NCI-H510A (cell line): ENCODE results near the gene MLH3.
"Not testable (repeated sequence)": the region's sequence is repeated elsewhere in the genome, so short reads cannot be mapped to it uniquely, and the experiment has no call there.

ENCODE experiments used
- DNase-seq: peaks from one replicate; lab custom pipeline; 2025; lab: John Stamatoyannopoulos, UW

Gene MLH3

GRCh38 chr14:75025876-75026275, 25.4 kb downstream of the MLH3 start:
- no peak for DNase-seq

GRCh38 chr14:75025082-75025481, 26.2 kb downstream of the MLH3 start:
- no peak for DNase-seq

GRCh38 chr14:75023108-75023507, 28.2 kb downstream of the MLH3 start:
- no peak for DNase-seq

- DNase-seq: peak; percentile 14
These were observed 28.6 kb downstream of the MLH3 start for GRCh38 chr14:75022655-75023054.

GRCh38 chr14:75018694-75019093, 32.6 kb downstream of the MLH3 start:
- no peak for DNase-seq

GRCh38 chr14:75016815-75017214, 34.5 kb downstream of the MLH3 start:
- no peak for DNase-seq

- DNase-seq: no peak
These were observed 35.8 kb downstream of the MLH3 start for GRCh38 chr14:75015496-75015895.

- no peak for DNase-seq
These were observed 38.0 kb downstream of the MLH3 start for GRCh38 chr14:75013290-75013689.

GRCh38 chr14:75011356-75011994, 39.8 kb downstream of the MLH3 start:
- DNase-seq: no peak

GRCh38 chr14:75010472-75011093, 40.7 kb downstream of the MLH3 start:
- DNase-seq: no peak

GRCh38 chr14:75009176-75009575, 42.1 kb downstream of the MLH3 start:
- DNase-seq: no peak

- DNase-seq: no peak
These were observed 45.9 kb downstream of the MLH3 start for GRCh38 chr14:75005357-75005756.

- DNase-seq: no peak
These were observed 47.8 kb downstream of the MLH3 start for GRCh38 chr14:75003250-75004027.

GRCh38 chr14:75002392-75003249, 48.6 kb downstream of the MLH3 start, which contains the start of gene EIF2B2:
Gene EIF2B2, plus strand, starts transcription at chr14:75002921. Its CDS starts 70 bp downstream, at chr14:75002991.
- DNase-seq: peak; percentile 96

- no peak for DNase-seq
These were observed 49.4 kb downstream of the MLH3 start for GRCh38 chr14:75001899-75002298.

- DNase-seq: no peak
These were observed 50.0 kb downstream of the MLH3 start for GRCh38 chr14:75001261-75001660.

GRCh38 chr14:74995781-74996180, 55.5 kb downstream of the MLH3 start:
- DNase-seq: not testable (repeated sequence)

- not testable (repeated sequence) for DNase-seq
These were observed 57.1 kb downstream of the MLH3 start for GRCh38 chr14:74994182-74994581.

GRCh38 chr14:74988993-74989392, 62.3 kb downstream of the MLH3 start:
- no peak for DNase-seq

GRCh38 chr14:74988131-74988530, 63.1 kb downstream of the MLH3 start:
- no peak for DNase-seq

- no peak for DNase-seq
These were observed 65.5 kb downstream of the MLH3 start for GRCh38 chr14:74985806-74986205.

- no peak for DNase-seq
These were observed 66.3 kb downstream of the MLH3 start for GRCh38 chr14:74985028-74985310.
